OCI-LY7 (cell line): ENCODE data around the gene TRMT1.

Source experiments
- EZH2phosphoT487 ChIP-seq: fragments of 200-600 bp; sonication (generic); IDR thresholded peaks from 2 replicates; pipeline ENCODE4 v1.6.1; 2018; ENCODE audit warnings: low read depth, borderline replicate concordance, mild to moderate bottlenecking, mixed run types, antibody characterized with exemption, low read length, moderate library complexity, mixed read lengths
- TF ChIP-seq, protein P1 (sequence below): fragments of 200-600 bp; sonication (generic); conservative IDR thresholded peaks from 2 replicates; pipeline ENCODE4 v1.5.1; 2014; ENCODE audit warnings: mild to moderate bottlenecking, antibody characterized with exemption, low read length, moderate library complexity, mixed read lengths

GRCh38 chr19:13121551-13122274, 5.2 kb upstream of the TRMT1 start:
- TF ChIP-seq, protein P1, sequence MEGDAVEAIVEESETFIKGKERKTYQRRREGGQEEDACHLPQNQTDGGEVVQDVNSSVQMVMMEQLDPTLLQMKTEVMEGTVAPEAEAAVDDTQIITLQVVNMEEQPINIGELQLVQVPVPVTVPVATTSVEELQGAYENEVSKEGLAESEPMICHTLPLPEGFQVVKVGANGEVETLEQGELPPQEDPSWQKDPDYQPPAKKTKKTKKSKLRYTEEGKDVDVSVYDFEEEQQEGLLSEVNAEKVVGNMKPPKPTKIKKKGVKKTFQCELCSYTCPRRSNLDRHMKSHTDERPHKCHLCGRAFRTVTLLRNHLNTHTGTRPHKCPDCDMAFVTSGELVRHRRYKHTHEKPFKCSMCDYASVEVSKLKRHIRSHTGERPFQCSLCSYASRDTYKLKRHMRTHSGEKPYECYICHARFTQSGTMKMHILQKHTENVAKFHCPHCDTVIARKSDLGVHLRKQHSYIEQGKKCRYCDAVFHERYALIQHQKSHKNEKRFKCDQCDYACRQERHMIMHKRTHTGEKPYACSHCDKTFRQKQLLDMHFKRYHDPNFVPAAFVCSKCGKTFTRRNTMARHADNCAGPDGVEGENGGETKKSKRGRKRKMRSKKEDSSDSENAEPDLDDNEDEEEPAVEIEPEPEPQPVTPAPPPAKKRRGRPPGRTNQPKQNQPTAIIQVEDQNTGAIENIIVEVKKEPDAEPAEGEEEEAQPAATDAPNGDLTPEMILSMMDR = no peak
- TF ChIP-seq EZH2phosphoT487 = no peak
